Diencephalon (tissue), 1 donor: ENCODE results near the gene PHKG1. TPM values are rescaled to one million over a fixed set of nuclear protein-coding genes. Genes with fewer than 3 reads are reported as not detected.

Source experiments
- small RNA-seq: library from RNA; depleted of rRNA; stranded (forward); fragments of <200 nt; gene quantifications from one replicate; pipeline ENCODE3, GENCODE V24; 2014
- total RNA-seq: library from RNA; depleted of rRNA; stranded (reverse); fragments of >200 nt; gene quantifications from one replicate; pipeline ENCODE4 v1.2.3, GENCODE V29; 2014

The PHKG1 gene
- total RNA-seq, result 7.2 TPM

DNA sequence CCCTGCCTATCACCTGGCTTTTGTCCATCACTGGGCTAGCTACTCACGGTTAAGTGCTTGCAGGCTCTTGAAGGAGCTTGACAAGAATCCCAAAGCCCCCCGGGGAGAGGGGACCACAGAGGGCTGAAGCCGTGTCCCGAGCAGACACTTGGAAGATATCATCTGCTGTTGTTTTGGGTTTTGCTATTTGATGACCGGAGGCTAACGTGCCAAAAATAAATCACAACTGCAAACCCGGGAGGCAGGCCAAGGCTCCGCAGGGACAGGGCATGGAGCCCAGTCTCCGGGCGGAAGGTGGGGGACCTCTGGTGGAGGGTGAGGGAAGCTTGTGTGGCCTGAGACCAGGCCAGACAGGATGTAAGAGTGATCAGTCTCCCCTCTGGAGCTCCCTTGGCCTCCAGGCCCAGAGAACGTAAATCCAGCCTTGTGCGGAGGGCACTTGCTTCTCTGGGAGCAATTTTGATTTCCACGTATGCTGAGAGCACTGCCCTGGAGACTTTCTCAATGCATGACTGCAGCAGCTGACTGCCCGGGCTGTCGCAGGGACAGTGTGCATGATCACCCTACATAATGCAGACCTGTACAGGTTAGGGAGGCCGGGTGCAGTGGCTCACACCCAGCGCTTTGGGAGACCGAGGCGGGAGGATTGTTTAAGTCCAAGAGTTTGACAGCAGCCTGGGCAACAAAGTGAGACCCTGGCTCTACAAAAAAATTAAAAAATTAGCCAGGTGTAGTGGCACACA is at the start of gene PHKG1:
PHKG1 (minus strand) TSS at position 164 of the 743 bp plus-strand sequence. CDS start 4,011 bp downstream, outside the sequence.

DNA sequence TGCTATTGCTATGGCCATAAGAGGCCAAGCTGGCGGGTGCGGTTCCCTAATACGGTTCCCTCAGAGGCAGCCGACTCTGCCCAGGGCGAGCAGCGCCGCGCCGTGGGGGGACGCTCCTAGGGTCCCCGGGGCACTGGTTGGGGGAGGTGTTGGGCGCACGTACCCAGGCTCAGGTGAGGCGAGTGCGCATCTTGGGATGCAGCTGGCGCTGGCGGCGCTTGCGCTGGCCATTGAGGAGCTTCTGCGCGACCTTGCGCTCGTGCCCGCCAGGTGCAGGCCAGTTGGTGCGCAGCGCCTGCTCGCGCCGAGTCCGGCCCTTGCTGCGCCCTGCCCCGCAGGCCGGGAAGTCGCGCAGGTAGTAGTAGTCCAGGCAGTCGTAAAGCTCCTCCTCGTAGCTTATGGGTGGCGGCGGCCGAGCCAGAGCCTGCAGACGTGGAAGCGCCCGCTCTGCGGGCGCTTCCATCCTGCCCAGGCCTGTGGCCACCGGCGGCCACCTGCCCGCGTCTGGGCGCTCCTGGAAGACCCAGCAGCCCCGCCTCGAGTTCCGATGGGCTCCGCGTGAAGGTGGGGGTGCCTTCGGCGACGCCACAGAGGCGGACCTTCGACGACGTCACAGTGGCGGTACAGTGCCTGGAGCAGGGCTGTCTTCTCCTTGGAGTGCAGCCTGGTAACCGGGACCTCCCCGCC is 23.2 kb upstream of the PHKG1 start, which contains the start of gene NUPR2:
NUPR2 (minus strand) TSS at position 566 of the 687 bp plus-strand sequence; CDS start at position 463, 103 bp downstream.

DNA sequence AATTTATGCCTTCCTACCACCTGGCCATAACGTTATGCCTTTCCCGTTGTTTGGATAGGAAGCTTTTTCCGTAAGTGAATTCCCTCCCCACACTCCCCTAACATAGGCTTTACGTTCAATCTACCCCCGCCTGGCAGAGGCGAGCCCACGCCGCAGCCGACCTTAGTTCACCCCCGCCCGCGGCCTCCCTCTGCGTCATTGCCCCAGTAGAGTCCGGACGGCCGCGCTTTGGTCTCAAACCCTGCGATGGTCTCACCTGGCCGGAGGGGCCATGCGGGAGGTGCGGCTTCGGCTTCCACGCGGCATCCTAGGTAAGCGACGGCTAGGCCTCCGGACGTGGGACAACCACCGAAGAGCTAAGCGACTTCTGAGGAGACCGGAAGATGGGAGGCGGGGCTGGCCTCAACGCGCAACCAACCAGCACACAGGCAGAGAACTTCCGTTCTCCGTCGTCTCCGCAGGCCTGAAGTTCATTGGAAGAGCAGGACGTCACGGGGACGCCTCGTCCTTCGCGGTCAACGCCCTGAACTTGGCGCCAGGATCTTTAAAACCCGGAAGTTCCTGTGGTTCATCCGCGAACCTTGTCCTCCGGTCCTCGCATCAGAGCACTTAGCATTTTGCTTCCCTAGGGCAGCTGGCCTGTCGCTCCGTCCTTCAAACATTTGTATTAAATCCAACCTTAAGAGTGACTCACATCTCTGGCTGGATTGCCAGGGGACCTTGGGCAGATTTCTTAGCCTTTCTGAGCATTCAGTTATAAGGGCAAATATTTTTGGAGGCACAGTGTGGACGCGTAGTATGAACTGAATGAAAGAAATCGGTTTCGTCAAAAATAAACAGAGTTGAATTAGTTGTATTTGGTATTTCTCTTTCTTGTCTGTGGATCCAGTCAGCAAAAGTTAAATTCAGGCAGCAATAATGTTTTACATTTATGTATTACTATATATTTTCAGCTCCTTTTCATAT is 13.6 kb upstream of the PHKG1 start, which contains the start of gene CHCHD2:
CHCHD2 (minus strand) TSS at position 369 of the 966 bp plus-strand sequence; CDS start at position 306, 63 bp downstream.

DNA sequence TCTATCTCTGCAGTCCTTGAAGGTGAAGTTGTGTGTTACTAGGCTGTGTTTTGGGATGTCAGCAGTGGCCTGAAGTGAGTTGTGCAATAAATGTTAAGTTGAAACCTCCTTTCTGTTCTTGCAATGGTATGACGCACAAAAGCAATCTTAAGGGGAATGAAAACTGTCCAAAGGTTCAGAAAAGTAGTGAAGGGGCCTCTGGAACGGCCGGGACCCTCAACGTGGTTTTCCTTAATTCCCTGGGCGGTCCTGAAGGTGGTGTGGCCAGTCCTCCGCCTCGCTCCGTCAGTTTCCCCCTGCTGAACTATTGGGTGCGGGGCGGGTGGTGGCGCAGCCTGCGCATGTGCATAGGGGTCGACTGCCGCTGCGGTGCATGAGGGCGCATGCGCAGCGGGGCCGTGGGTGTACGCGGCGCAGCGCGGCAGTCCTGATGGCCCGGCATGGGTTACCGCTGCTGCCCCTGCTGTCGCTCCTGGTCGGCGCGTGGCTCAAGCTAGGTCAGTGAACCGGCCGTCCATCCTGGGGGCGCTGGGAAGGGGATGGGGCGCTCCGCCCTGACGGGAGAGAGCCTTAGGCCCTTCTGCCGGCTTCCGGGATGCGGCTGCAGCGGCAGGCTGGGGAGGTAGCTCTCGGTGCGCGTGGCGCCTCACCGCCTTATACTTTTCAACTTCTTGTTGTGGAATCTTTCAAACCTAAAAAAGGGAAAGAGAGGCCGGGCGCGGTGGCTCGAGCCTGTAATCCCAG is 28.7 kb downstream of the PHKG1 start, which contains the start of gene SUMF2:
SUMF2 (plus strand) TSS at position 405 of the 744 bp plus-strand sequence; CDS start at position 431, 26 bp downstream.

DNA sequence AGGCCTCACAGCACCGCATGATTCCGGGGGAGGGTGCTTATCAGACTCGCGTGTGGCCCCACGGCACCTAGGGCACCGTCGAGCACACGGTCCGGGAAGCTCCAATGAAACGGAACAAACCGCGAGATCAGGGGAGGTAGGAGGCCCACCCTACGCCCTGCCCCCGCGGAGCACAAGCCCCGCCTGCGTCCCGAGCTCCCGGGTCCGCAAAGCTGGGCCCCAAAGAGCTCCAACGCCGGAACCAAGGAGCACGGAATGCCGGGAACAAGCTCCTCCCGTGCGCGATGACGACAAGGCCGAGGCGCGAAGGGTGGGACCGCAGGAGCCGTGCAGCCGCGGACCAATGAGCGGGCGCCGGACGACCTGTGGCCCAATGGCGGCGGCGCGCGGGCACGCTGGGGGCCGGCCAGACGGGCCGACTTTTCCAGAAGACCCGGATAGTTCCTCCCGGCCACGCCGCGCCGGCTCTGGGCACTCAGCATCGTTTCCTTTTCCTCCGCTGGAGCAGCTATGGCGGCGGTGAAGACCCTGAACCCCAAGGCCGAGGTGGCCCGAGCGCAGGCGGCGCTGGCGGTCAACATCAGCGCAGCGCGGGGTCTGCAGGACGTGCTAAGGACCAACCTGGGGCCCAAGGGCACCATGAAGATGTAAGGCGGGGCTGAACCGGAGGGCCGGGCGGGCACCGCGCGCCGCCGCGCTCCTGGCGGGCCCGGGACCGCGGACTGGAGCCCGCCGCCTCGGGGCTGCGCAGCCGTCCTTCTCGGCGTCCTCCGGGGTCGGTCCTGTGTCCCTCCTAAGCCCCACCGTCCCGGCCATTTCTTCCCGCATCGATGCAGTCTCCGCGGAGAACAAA is 41.2 kb downstream of the PHKG1 start, which contains the start of the genes CCT6A and PSPH:
CCT6A (plus strand) TSS at position 427 of the 853 bp plus-strand sequence; CDS start at position 511, 84 bp downstream.
PSPH (minus strand) TSS at position 106 of the 853 bp plus-strand sequence. CDS start 30,232 bp downstream, outside the sequence.

Small RNA genes lying within 50 kb of the gene (small RNA-seq; reads per million reads assigned to genes)
- gene SNORA15, result not detected
- gene SNORA22B, result not detected

Other genes with a start within 250 kb of the PHKG1 start
- gene SEPTIN14, start 230.2 kb downstream of the PHKG1 start, total RNA-seq, result under 0.01 TPM
- 54.4 TPM for gene ZNF713, start 205.5 kb downstream of the PHKG1 start, total RNA-seq
- gene MRPS17, start 141.1 kb downstream of the PHKG1 start, total RNA-seq, result 27.7 TPM
- gene NIPSNAP2, start 128.4 kb downstream of the PHKG1 start, total RNA-seq, result 58.6 TPM
- 28.8 TPM for gene PSPH, start 41.5 kb downstream of the PHKG1 start, total RNA-seq
- 182 TPM for gene CCT6A, start 41.2 kb downstream of the PHKG1 start, total RNA-seq
- gene SUMF2, start 28.7 kb downstream of the PHKG1 start, total RNA-seq, result 103 TPM
- gene CHCHD2, start 13.5 kb upstream of the PHKG1 start, total RNA-seq, result 160 TPM
- gene NUPR2, start 23.5 kb upstream of the PHKG1 start, total RNA-seq, result 3.0 TPM